Left ventricle myocardium inferior (tissue), 1 donor: Measurements from ENCODE around the gene LMTK2. TPM values are rescaled to one million over a fixed set of nuclear protein-coding genes. Genes with fewer than 3 reads are reported as not detected.
A peak's percentile ranks its signal among the peaks of the same experiment; 100 is the strongest.

Source experiments
- DNase-seq: peaks from one replicate; pipeline ENCODE4 v3.0.0-alpha.2; 2020
- H3K27ac ChIP-seq: fragments of 200-600 bp; replicated peaks from 2 replicates; pipeline ENCODE4 v1.8.0; 2021
- H3K27me3 ChIP-seq: fragments of 200-600 bp; 2 replicates; pipeline ENCODE4 v1.8.0; 2021; ENCODE audit warnings: low read depth
- H3K36me3 ChIP-seq: fragments of 200-600 bp; 2 replicates; pipeline ENCODE4 v1.8.0; 2021
- H3K4me1 ChIP-seq: fragments of 200-600 bp; 2 replicates; pipeline ENCODE4 v1.8.0; 2021
- H3K4me3 ChIP-seq: fragments of 200-600 bp; 2 replicates; pipeline ENCODE4 v1.8.0; 2021; ENCODE audit warnings: mild to moderate bottlenecking, moderate library complexity
- H3K9me3 ChIP-seq: fragments of 200-600 bp; replicated peaks from 2 replicates; pipeline ENCODE4 v1.8.0; 2021
- CTCF ChIP-seq: fragments of 200-600 bp; IDR thresholded peaks from 2 replicates; pipeline ENCODE4 v1.8.0; 2021; ENCODE audit warnings: antibody characterized with exemption, mild to moderate bottlenecking, borderline replicate concordance
- intact Hi-C: fragments of 100-400 bp; cut with micrococcal nuclease; formaldehyde crosslinking; loops from one replicate; pipeline ENCODE4 v1.11.0; 2022
- long read RNA-seq: library from polyadenylated mRNA; unstranded; transcript quantifications from one replicate; pipeline ENCODE4 v2.0.0, GENCODE V29; 2021
- total RNA-seq: library from RNA; stranded (reverse); fragmentation: NEBNext Ultra II Directional; extraction: Animal tissue kit (Norgen Biotek cat#: 25700); gene quantifications from one replicate; pipeline ENCODE4 v1.2.1, GENCODE V29; 2021
- donor health status: DM: no; HTN: yes; CAD: no; lungs with severe emphysema.

LMTK2 gene
- total RNA-seq: 26.9 TPM
- long read RNA-seq, partial matches to known transcripts: 23 of 32 reads
- long read RNA-seq, other reads (novel, unspliced or antisense): 9 of 32 reads

GRCh38 chr7:98106647-98107312 is at the start of gene LMTK2:
TSS of gene LMTK2 (plus strand) at chr7:98106862. CDS start at chr7:98107178, 316 bp downstream.
- no peaks in the 10 kb centered on the region for H3K36me3 ChIP-seq

GRCh38 chr7:98057157-98057556 is 49.5 kb upstream of the LMTK2 start:
- H3K27me3 ChIP-seq: peaks cover 49% of the 10 kb centered on the region
- no peak overlapping the region for H3K4me3 ChIP-seq
- no peaks in the 10 kb centered on the region for H3K4me1 ChIP-seq
- no peaks in the 10 kb centered on the region for H3K36me3 ChIP-seq
- no peak overlapping the region for H3K27ac ChIP-seq
- no peak for DNase-seq
- no peak for TF ChIP-seq CTCF
- no peaks in the 10 kb centered on the region for H3K9me3 ChIP-seq
- intact Hi-C loops: no loop called here

More at GRCh38 chr7:98106647-98107312, at the start of gene LMTK2:
- intact Hi-C loops: loop anchor here (5.0 kb wide), 1 partner anchor 61 kb away; no protein-coding TSS in a partner anchor
- peak within 1 kb of the TSS; percentile 100 for H3K4me3 ChIP-seq
- TF ChIP-seq CTCF: peak; percentile 97
- no peaks in the 10 kb centered on the region for H3K27me3 ChIP-seq
- peaks cover 54% of the 10 kb centered on the region for H3K4me1 ChIP-seq
- peak within 1 kb of the TSS; percentile 94 for H3K27ac ChIP-seq
- peaks cover 11% of the 10 kb centered on the region for H3K9me3 ChIP-seq
- peak; percentile 95 for DNase-seq

- H3K36me3 ChIP-seq: no peaks in the 10 kb centered on the region
- H3K4me1 ChIP-seq: no peaks in the 10 kb centered on the region
- no peak overlapping the region for H3K4me3 ChIP-seq
- H3K27ac ChIP-seq: no peak overlapping the region
- no peak for DNase-seq
- H3K27me3 ChIP-seq: peaks cover 42% of the 10 kb centered on the region
- TF ChIP-seq CTCF: no peak
- intact Hi-C loops: no loop called here
- peaks cover 5% of the 10 kb centered on the region for H3K9me3 ChIP-seq
Measured at GRCh38 chr7:98058186-98058585, 48.5 kb upstream of the LMTK2 start.

GRCh38 chr7:98064233-98064632 is 42.4 kb upstream of the LMTK2 start:
- peaks cover 9% of the 10 kb centered on the region for H3K9me3 ChIP-seq
- no peak overlapping the region for H3K4me3 ChIP-seq
- TF ChIP-seq CTCF: no peak
- H3K4me1 ChIP-seq: no peaks in the 10 kb centered on the region
- no peaks in the 10 kb centered on the region for H3K36me3 ChIP-seq
- DNase-seq: no peak
- intact Hi-C loops: no loop called here
- no peak overlapping the region for H3K27ac ChIP-seq
- peaks cover 31% of the 10 kb centered on the region for H3K27me3 ChIP-seq

GRCh38 chr7:98066208-98066607 is 40.5 kb upstream of the LMTK2 start:
- Histone ChIP-seq H3K36me3 (no peaks in the 10 kb centered on the region), H3K27me3 (peaks cover 31% of the 10 kb centered on the region), H3K9me3 (peaks cover 9% of the 10 kb centered on the region), H3K27ac (no peak overlapping the region), H3K4me3 (no peak overlapping the region), H3K4me1 (no peaks in the 10 kb centered on the region)
- DNase-seq: no peak
- intact Hi-C loops: no loop called here
- no peak for TF ChIP-seq CTCF
